ENCODE data around the gene MGAT5B.

The MGAT5B gene

GRCh38 chr17:76929601-76930000 lies 61.4 kb downstream of the MGAT5B start:
- TF ChIP-seq, protein P1, sequence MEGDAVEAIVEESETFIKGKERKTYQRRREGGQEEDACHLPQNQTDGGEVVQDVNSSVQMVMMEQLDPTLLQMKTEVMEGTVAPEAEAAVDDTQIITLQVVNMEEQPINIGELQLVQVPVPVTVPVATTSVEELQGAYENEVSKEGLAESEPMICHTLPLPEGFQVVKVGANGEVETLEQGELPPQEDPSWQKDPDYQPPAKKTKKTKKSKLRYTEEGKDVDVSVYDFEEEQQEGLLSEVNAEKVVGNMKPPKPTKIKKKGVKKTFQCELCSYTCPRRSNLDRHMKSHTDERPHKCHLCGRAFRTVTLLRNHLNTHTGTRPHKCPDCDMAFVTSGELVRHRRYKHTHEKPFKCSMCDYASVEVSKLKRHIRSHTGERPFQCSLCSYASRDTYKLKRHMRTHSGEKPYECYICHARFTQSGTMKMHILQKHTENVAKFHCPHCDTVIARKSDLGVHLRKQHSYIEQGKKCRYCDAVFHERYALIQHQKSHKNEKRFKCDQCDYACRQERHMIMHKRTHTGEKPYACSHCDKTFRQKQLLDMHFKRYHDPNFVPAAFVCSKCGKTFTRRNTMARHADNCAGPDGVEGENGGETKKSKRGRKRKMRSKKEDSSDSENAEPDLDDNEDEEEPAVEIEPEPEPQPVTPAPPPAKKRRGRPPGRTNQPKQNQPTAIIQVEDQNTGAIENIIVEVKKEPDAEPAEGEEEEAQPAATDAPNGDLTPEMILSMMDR (IDR thresholded peaks at IDR 0.05; ENCODE audit: borderline replicate concordance, insufficient read depth, low read depth, low read length): no peak
- H3K4me3 ChIP-seq (ENCODE audit: low read depth, low read length): no peak overlapping the region

DNA sequence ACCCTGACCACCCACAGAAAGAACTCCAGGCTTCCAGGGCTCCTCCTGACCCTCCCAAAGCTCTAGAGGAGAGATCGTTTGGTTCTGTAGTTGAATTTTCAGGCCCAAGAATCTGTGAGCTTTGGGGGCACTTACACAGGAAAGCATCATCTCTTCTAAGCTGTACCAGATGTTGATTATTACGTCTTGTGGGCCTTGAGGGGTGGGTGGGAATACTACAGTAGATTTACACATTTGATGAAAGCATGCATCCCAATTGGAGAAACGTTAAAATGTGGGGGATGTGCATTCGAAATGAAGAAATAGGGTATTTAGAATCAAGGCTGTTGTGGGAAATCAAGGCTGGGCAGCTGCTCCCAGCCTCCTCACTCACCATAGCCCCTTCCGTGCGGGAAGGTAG lies 61.9 kb downstream of the MGAT5B start:
- TF ChIP-seq, protein P1 (IDR thresholded peaks at IDR 0.05; ENCODE audit: borderline replicate concordance, insufficient read depth, low read depth, low read length): no peak
- no peak overlapping the region for H3K4me3 ChIP-seq (ENCODE audit: low read depth, low read length)

DNA sequence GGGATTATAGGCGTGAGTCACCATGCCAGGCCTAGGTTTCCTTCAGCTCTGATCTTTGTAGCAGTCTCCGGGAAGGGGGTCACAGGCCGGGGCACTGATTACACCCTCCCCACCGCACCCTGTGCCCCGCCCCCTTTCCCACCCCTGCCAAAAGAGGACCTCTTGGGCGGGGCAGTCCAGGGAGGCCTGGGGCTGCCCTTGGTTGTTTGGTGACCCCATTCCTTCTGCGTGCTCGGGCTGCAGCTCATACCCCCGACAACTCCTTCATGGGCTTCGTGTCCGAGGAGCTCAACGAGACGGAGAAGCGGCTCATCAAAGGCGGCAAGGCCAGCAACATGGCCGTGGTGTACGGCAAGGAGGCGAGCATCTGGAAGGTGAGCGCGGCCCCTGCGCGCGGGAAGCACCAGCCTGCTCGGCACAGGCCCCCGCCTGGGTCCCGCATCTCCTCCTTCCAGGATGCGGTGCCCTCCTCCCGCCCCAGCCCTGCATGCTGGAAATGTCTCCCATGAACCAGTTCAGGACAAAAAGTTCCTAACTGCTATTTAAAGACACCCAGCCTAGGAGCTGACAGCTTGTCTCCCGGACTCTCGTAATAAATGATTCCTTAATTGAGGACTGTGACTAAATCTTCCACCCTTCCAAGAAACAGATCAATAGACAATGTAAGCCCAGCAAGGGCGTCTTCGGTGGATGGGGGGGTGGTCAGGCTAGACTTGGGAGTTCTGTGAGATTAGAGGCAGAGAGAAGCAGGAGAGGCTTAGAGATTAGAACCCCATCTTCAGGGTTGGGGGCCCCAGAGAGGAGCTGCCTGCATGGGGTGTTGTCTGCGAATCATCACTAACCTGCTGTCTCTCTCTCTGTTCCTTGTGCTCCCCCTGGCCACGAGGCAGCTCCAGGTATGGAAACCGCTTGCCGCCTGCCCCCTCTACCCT lies 64.5 kb downstream of the MGAT5B start:
- H3K4me3 ChIP-seq (ENCODE audit: low read depth, low read length): no peak overlapping the region

GRCh38 chr17:76934561-76935320 lies 66.5 kb downstream of the MGAT5B start:
- TF ChIP-seq, protein P1 (IDR thresholded peaks at IDR 0.05; ENCODE audit: borderline replicate concordance, insufficient read depth, low read depth, low read length): no peak
- H3K4me3 ChIP-seq (ENCODE audit: low read depth, low read length): no peak overlapping the region

More for the DNA sequence above, 64.5 kb downstream of the MGAT5B start:
- TF ChIP-seq, protein P1 (IDR thresholded peaks at IDR 0.05; ENCODE audit: borderline replicate concordance, insufficient read depth, low read depth, low read length): no peak

GRCh38 chr17:76935331-76935730 lies 67.1 kb downstream of the MGAT5B start:
- TF ChIP-seq, protein P1 (IDR thresholded peaks at IDR 0.05; ENCODE audit: borderline replicate concordance, insufficient read depth, low read depth, low read length): no peak
- no peak overlapping the region for H3K4me3 ChIP-seq (ENCODE audit: low read depth, low read length)

DNA sequence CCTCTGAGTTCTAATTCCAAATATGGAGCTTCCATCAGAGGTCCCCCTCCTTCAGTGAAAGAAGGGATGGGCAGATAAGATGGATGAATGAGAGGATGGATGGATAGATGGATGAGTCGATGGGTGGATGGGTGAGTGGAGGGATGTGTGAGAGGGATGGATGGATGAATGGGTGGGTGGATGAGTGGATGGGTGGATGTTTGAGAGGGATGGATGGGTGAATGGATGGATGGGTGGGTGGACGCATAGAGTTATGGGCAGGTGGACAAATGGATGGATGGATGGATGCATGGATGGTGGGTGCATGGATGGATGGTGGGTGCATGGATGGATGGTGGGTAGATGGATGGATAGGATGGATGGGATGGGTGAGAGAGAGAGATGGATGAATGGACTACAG lies 69.0 kb downstream of the MGAT5B start:
- no peak overlapping the region for H3K4me3 ChIP-seq (ENCODE audit: low read depth, low read length)
- TF ChIP-seq, protein P1 (IDR thresholded peaks at IDR 0.05; ENCODE audit: borderline replicate concordance, insufficient read depth, low read depth, low read length): no peak
